Measurements from ENCODE around the gene RTP5.

DNA sequence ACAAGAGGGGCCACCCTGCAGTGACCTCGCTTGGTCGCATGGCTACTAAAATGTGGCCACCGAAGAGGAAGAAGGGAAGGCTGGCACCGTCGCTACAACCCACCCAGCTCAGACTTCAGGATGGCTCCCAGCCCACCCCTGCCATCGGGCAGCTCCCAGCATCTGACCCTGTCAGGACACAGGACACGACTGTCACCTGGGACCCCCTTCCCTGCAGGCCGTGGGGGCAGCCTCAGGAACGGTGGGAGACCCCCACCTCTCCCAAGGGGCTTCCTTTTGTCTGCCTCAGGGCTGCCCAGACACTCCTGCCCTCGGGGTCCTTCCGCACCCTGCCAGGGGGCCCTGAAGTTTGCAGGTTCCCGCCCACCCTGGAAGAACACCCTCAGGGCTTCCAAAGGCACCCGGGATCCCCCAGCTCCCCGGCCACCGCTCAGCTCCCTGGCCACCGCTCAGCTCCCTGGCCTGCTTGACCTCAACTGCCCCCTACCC is 7.7 kb downstream of the RTP5 start:
- no peak for TF ChIP-seq POLR2AphosphoS5 (IDR thresholded peaks at IDR 0.05; ENCODE audit: insufficient read depth, low read depth, low read length)
- TF ChIP-seq CTCF (IDR thresholded peaks at IDR 0.05; ENCODE audit: extremely low read depth in 1 of 2, insufficient read depth in 1 of 2, low read depth in 1 of 2, low read length in 2 of 2) = no peak
- TF ChIP-seq POLR2A (IDR thresholded peaks at IDR 0.05; ENCODE audit: low read depth, low read length) = no peak
- no peak for TF ChIP-seq EZH2 (IDR thresholded peaks at IDR 0.05; ENCODE audit: borderline replicate concordance, low read depth, low read length, severe bottlenecking)
